Choroid plexus epithelial cell (primary cell): ENCODE results near the gene COPB2.
A peak's percentile ranks its signal among the peaks of the same experiment; 100 is the strongest.

Experiments used
- DNase-seq: peaks from one replicate; pipeline ENCODE4 v3.0.0-alpha.2; 2010; ENCODE audit warnings: low read depth
- H3K4me3 ChIP-seq: 2 replicates; pipeline ENCODE4 v1.5.1; 2011; ENCODE audit warnings: low read depth, mild to moderate bottlenecking, control low read depth, low read length, moderate library complexity
- CTCF ChIP-seq: conservative IDR thresholded peaks from 2 replicates; pipeline ENCODE4 v1.5.1; 2011; ENCODE audit warnings: low read depth, mild to moderate bottlenecking, control low read depth, inconsistent platforms, low read length, moderate library complexity

COPB2 gene

GRCh38 chr3:139355476-139355875 lies 34.0 kb downstream of the COPB2 start:
- peak; percentile 48 for DNase-seq
- H3K4me3 ChIP-seq: no peak overlapping the region
- TF ChIP-seq CTCF: no peak

- no peak for TF ChIP-seq CTCF
- no peak for DNase-seq
- H3K4me3 ChIP-seq: no peak overlapping the region
Measured at GRCh38 chr3:139354661-139355060, 34.8 kb downstream of the COPB2 start.

GRCh38 chr3:139353920-139354556 lies 35.4 kb downstream of the COPB2 start:
- no peak overlapping the region for H3K4me3 ChIP-seq
- TF ChIP-seq CTCF: peak; percentile 85
- peak; percentile 85 for DNase-seq

- no peak overlapping the region for H3K4me3 ChIP-seq
- no peak for TF ChIP-seq CTCF
- DNase-seq: no peak
Measured at GRCh38 chr3:139346771-139347170, 42.7 kb downstream of the COPB2 start.

- no peak for TF ChIP-seq CTCF
- H3K4me3 ChIP-seq: peak within 1 kb of the TSS; percentile 95
- DNase-seq: peak; percentile 94
Measured at GRCh38 chr3:139343895-139344856, 45.3 kb downstream of the COPB2 start, which contains the start of gene MRPS22. TSS of gene MRPS22 (plus strand) at chr3:139344020. CDS start at chr3:139344027, 7 bp downstream.

GRCh38 chr3:139342054-139342453 lies 47.4 kb downstream of the COPB2 start:
- no peak for TF ChIP-seq CTCF
- DNase-seq: no peak
- no peak overlapping the region for H3K4me3 ChIP-seq
